ENCODE data around the gene GUCY1B1.
"Not testable (repeated sequence)": the region's sequence is repeated elsewhere in the genome, so short reads cannot be mapped to it uniquely, and the experiment has no call there.

Gene GUCY1B1

GRCh38 chr4:155761916-155762315 lies 3.1 kb downstream of the GUCY1B1 start:
- DNase-seq (ENCODE audit: low read depth, low spot score): no peak

GRCh38 chr4:155762334-155762733 lies 3.5 kb downstream of the GUCY1B1 start:
- DNase-seq (ENCODE audit: low read depth, low spot score): no peak

- no peak for DNase-seq (ENCODE audit: low read depth, low spot score)
Observed at GRCh38 chr4:155763551-155763950, 4.7 kb downstream of the GUCY1B1 start.

GRCh38 chr4:155765149-155765548 lies 6.3 kb downstream of the GUCY1B1 start:
- no peak for DNase-seq (ENCODE audit: low read depth, low spot score)

- DNase-seq (ENCODE audit: low read depth, low spot score): no peak
Observed at GRCh38 chr4:155766622-155767021, 7.8 kb downstream of the GUCY1B1 start.

GRCh38 chr4:155768370-155768769 lies 9.5 kb downstream of the GUCY1B1 start:
- no peak for DNase-seq (ENCODE audit: low read depth, low spot score)

- no peak for DNase-seq (ENCODE audit: low read depth, low spot score)
Observed at GRCh38 chr4:155769090-155769489, 10.3 kb downstream of the GUCY1B1 start.

- no peak for DNase-seq (ENCODE audit: low read depth, low spot score)
Observed at GRCh38 chr4:155772459-155773195, 13.8 kb downstream of the GUCY1B1 start.

GRCh38 chr4:155773196-155773800 lies 14.5 kb downstream of the GUCY1B1 start:
- DNase-seq (ENCODE audit: low read depth, low spot score): no peak

GRCh38 chr4:155774033-155774432 lies 15.2 kb downstream of the GUCY1B1 start:
- no peak for DNase-seq (ENCODE audit: low read depth, low spot score)

- no peak for DNase-seq (ENCODE audit: low read depth, low spot score)
Observed at GRCh38 chr4:155777971-155778735, 19.3 kb downstream of the GUCY1B1 start.

GRCh38 chr4:155780775-155781174 lies 22.0 kb downstream of the GUCY1B1 start:
- DNase-seq (ENCODE audit: low read depth, low spot score): no peak

- DNase-seq (ENCODE audit: low read depth, low spot score): no peak
Observed at GRCh38 chr4:155781249-155781831, 22.5 kb downstream of the GUCY1B1 start.

- DNase-seq (ENCODE audit: low read depth, low spot score): no peak
Observed at GRCh38 chr4:155784637-155785036, 25.8 kb downstream of the GUCY1B1 start.

GRCh38 chr4:155785828-155786227 lies 27.0 kb downstream of the GUCY1B1 start:
- DNase-seq (ENCODE audit: low read depth, low spot score): no peak

GRCh38 chr4:155787113-155787710 lies 28.4 kb downstream of the GUCY1B1 start:
- DNase-seq (ENCODE audit: low read depth, low spot score): no peak

- DNase-seq (ENCODE audit: low read depth, low spot score): no peak
Observed at GRCh38 chr4:155789391-155789790, 30.6 kb downstream of the GUCY1B1 start.

- DNase-seq (ENCODE audit: low read depth, low spot score): no peak
Observed at GRCh38 chr4:155789982-155790381, 31.2 kb downstream of the GUCY1B1 start.

GRCh38 chr4:155794589-155795236 lies 35.9 kb downstream of the GUCY1B1 start:
- DNase-seq (ENCODE audit: low read depth, low spot score): no peak

- no peak for DNase-seq (ENCODE audit: low read depth, low spot score)
Observed at GRCh38 chr4:155795991-155796390, 37.2 kb downstream of the GUCY1B1 start.

GRCh38 chr4:155797581-155797980 lies 38.8 kb downstream of the GUCY1B1 start:
- DNase-seq (ENCODE audit: low read depth, low spot score): not testable (repeated sequence)
